SIG-M5 (cell line): ENCODE measurements around the gene GDI2.
"Not testable (repeated sequence)": the region's sequence is repeated elsewhere in the genome, so short reads cannot be mapped to it uniquely, and the experiment has no call there.

Experiments
- DNase-seq: peaks from one replicate; lab custom pipeline; 2025; lab: John Stamatoyannopoulos, UW

The GDI2 gene

GRCh38 chr10:5827841-5828240, 14.6 kb upstream of the GDI2 start:
- no peak for DNase-seq

- DNase-seq, result not testable (repeated sequence)
Measured at GRCh38 chr10:5826511-5826910, 13.3 kb upstream of the GDI2 start.

- no peak for DNase-seq
Measured at GRCh38 chr10:5818894-5819293, 5.7 kb upstream of the GDI2 start.

- no peak for DNase-seq
Measured at GRCh38 chr10:5818048-5818331, 4.8 kb upstream of the GDI2 start.

GRCh38 chr10:5817322-5818047, 4.3 kb upstream of the GDI2 start:
- DNase-seq, result no peak

GRCh38 chr10:5816170-5816569, 2.9 kb upstream of the GDI2 start:
- DNase-seq, result no peak

GRCh38 chr10:5814110-5815107, 1.2 kb upstream of the GDI2 start:
- no peak for DNase-seq

- no peak for DNase-seq
Measured at GRCh38 chr10:5813091-5813340, 218 bp downstream of the GDI2 start.

GRCh38 chr10:5812283-5813090, 747 bp downstream of the GDI2 start:
- DNase-seq, result no peak

GRCh38 chr10:5811387-5811821, 1.8 kb downstream of the GDI2 start:
- DNase-seq, result no peak

GRCh38 chr10:5810225-5810624, 3.0 kb downstream of the GDI2 start:
- no peak for DNase-seq

GRCh38 chr10:5809527-5810154, 3.6 kb downstream of the GDI2 start:
- DNase-seq, result no peak

GRCh38 chr10:5808783-5809392, 4.3 kb downstream of the GDI2 start:
- DNase-seq, result not testable (repeated sequence)

GRCh38 chr10:5806745-5807144, 6.5 kb downstream of the GDI2 start:
- no peak for DNase-seq

- DNase-seq, result no peak
Measured at GRCh38 chr10:5805711-5806110, 7.5 kb downstream of the GDI2 start.

- DNase-seq, result no peak
Measured at GRCh38 chr10:5805260-5805659, 8.0 kb downstream of the GDI2 start.

GRCh38 chr10:5804386-5804785, 8.8 kb downstream of the GDI2 start:
- DNase-seq, result no peak

GRCh38 chr10:5800782-5801181, 12.5 kb downstream of the GDI2 start:
- no peak for DNase-seq

GRCh38 chr10:5794236-5794635, 19.0 kb downstream of the GDI2 start:
- DNase-seq, result no peak

- DNase-seq, result no peak
Measured at GRCh38 chr10:5789626-5790025, 23.6 kb downstream of the GDI2 start.

- no peak for DNase-seq
Measured at GRCh38 chr10:5788969-5789368, 24.3 kb downstream of the GDI2 start.

- DNase-seq, result no peak
Measured at GRCh38 chr10:5783300-5783699, 29.9 kb downstream of the GDI2 start.
